ENCODE data around the gene ZNF254.

DNA sequence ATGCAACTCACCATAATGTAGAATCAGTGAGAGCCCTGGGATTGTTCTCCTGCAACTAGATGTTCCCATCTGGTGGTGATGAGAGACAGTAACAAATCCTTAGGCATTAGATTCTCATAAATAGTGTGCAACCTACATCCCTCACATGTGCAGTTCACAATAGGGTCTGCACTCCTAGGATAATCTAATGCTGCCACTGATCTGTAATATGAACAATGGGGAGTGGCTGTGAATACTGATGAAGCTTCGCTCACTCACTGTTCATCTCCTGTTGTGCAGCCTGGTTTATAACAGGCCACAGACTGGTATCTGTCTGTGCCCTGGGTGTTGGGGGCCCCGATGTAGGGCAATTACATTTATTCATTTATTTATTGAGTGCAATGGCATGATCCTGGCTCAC lies 86.9 kb downstream of the ZNF254 start:
- TF ChIP-seq, protein P1, sequence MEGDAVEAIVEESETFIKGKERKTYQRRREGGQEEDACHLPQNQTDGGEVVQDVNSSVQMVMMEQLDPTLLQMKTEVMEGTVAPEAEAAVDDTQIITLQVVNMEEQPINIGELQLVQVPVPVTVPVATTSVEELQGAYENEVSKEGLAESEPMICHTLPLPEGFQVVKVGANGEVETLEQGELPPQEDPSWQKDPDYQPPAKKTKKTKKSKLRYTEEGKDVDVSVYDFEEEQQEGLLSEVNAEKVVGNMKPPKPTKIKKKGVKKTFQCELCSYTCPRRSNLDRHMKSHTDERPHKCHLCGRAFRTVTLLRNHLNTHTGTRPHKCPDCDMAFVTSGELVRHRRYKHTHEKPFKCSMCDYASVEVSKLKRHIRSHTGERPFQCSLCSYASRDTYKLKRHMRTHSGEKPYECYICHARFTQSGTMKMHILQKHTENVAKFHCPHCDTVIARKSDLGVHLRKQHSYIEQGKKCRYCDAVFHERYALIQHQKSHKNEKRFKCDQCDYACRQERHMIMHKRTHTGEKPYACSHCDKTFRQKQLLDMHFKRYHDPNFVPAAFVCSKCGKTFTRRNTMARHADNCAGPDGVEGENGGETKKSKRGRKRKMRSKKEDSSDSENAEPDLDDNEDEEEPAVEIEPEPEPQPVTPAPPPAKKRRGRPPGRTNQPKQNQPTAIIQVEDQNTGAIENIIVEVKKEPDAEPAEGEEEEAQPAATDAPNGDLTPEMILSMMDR (IDR thresholded peaks at IDR 0.05), result no peak
- no peak for TF ChIP-seq POLR2A (IDR thresholded peaks at IDR 0.05)
